Activated CD4-positive, alpha-beta T cell treated with anti-CD3 and anti-CD28 coated beads, Interleukin-2, amount 10 ng/mL, durations not matched to agents 7 days and 5 days (primary cell): ENCODE data around the gene PRKCA. TPM values are rescaled to one million over a fixed set of nuclear protein-coding genes. Genes with fewer than 3 reads are reported as not detected.
A peak's percentile ranks its signal among the peaks of the same experiment; 100 is the strongest.

Source experiments
- CTCF ChIA-PET: fragments of 350-600 bp; sonication (Branson Sonifier 250); formaldehyde crosslinking; loops from one replicate; lab custom pipeline; 2021; ENCODE audit warnings: antibody characterized with exemption; lab: Charles Lee
- POLR2A ChIA-PET: fragments of 350-600 bp; sonication (Branson Sonifier 250); formaldehyde crosslinking; loops from one replicate; lab custom pipeline; 2021; ENCODE audit warnings: antibody characterized with exemption; lab: Charles Lee
- DNase-seq: peaks from one replicate; pipeline ENCODE4 v3.0.0-alpha.2; 2020
- H3K27ac Mint-ChIP-seq: one replicate; pipeline ENCODE4 v1.8.0; 2021; ENCODE audit warnings: mild to moderate bottlenecking, moderate library complexity, mixed read lengths
- H3K27me3 Mint-ChIP-seq: one replicate; pipeline ENCODE4 v1.8.0; 2021; ENCODE audit warnings: mixed read lengths
- H3K36me3 Mint-ChIP-seq: one replicate; pipeline ENCODE4 v1.8.0; 2021; ENCODE audit warnings: low read depth, mixed read lengths
- H3K4me1 Mint-ChIP-seq: one replicate; pipeline ENCODE4 v1.8.0; 2021; ENCODE audit warnings: mixed read lengths
- H3K4me3 Mint-ChIP-seq: one replicate; pipeline ENCODE4 v1.8.0; 2021; ENCODE audit warnings: mild to moderate bottlenecking, moderate library complexity, mixed read lengths
- H3K9me3 Mint-ChIP-seq: one replicate; pipeline ENCODE4 v1.8.0; 2021; ENCODE audit warnings: mixed read lengths
- total RNA-seq, 2 experiments: library from RNA; stranded (reverse); gene quantifications; one replicate each; pipeline ENCODE4 v1.2.3, GENCODE V29; 2021

The PRKCA gene
- total RNA-seq, 2 experiments from 2014 or later, result 72.8 to 74.6 TPM

DNA sequence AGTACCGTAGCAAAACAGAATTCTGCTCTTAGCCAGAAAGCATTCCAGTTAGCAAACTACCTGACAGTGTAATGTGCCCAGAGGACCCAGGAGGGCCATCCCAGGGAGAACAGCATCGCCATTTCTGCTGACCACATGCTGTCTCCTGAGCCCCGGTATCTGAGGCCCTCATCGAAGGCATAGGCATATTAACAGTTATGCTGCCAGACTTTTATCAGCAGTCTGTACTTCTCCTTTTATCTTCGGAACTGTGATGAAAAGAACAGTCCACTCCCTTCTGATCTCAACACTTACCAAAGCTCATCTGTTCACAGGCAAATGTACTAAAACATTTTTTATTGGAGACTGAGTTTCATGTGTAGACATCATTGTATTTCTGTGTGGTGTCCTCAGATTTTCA, 236.4 kb downstream of the PRKCA start:
- Mint-ChIP-seq H3K36me3 (peaks cover 17% of the 10 kb centered on the region), H3K27me3 (no peaks in the 10 kb centered on the region), H3K27ac (no peak overlapping the region), H3K4me1 (peaks cover 61% of the 10 kb centered on the region), H3K4me3 (no peak overlapping the region), H3K9me3 (peaks cover 8% of the 10 kb centered on the region)
- CTCF ChIA-PET, result interaction anchor here (0.7 to 1.1 kb wide), 3 partner anchors 9 to 1286 kb away, joined by 3 to 4 read pairs (median 4); no protein-coding TSS in a partner anchor
- DNase-seq, result no peak
- POLR2A ChIA-PET, result no interaction called here

DNA sequence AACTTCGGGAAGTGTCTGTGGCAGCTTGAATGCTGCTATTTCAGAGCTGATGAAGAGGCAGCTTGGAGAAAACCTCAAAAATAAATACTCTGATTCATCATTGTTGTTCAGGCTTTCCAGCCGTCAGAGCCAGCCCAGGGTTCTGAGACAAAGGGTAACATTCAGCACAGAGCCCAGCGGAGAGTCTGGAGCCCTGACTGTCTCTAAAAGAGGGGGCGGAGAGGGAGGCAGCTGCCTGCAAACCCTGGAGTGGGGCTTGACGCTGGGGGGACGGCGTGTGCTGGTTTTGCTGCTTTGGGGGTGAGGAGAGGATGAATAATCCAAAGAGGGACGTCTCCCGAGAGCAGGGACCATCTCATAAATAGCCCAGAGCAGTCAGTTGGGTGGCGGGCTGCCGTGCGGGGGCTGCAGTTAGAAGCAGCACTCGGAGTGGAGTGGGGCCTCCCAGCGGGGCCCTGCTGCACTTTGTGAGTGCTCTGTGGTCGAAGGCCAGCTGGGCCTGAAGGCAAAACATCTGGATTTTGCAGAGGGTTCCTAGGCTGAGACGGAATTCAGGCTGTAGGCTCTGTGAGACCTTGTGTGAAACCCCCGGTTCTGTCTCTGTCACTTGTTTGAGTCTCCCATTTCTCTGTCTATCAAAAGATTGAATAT, 237.8 kb downstream of the PRKCA start:
- Mint-ChIP-seq H3K27me3 (no peaks in the 10 kb centered on the region), H3K4me3 (no peak overlapping the region), H3K4me1 (peaks cover 49% of the 10 kb centered on the region), H3K27ac (no peak overlapping the region), H3K36me3 (peaks cover 14% of the 10 kb centered on the region), H3K9me3 (peaks cover 8% of the 10 kb centered on the region)
- ChIA-PET POLR2A (no interaction called here), CTCF (interaction anchor here (1.0 kb wide), 2 partner anchors 20 to 298 kb away, joined by 3 to 4 read pairs; no protein-coding TSS in a partner anchor)
- no peak for DNase-seq

DNA sequence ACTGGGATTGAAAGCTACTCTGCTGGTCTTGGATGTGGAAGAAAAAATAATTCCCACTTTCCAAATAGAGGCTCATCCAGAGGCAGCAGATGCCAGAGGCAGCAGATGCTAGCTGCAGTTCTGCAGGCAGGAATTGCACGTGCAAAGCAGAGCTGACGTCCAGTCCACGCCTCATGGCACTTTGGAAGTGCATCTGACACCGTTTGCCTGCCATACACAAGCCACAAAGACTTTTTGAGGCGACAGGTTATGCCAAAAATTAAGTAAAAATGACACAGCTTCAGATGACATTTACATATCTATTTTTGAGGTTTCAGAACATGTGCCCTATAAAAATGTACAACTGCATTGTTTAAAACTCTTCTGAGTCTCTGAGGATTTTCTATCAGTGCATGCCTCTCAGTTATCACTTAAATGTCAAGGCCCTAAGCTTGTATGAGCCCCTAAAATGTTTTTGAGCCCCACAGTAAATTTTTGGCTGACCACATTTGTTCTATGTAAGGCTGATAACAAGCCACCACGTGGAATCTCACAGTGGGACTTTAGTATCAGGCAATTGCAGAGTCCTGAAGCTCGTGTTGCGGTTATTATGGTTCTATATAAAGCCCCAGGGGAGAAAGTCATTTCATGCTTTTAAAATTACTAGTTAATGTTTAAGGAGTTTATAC, 239.2 kb downstream of the PRKCA start:
- Mint-ChIP-seq H3K9me3 (peaks cover 19% of the 10 kb centered on the region), H3K4me1 (peaks cover 48% of the 10 kb centered on the region), H3K27me3 (no peaks in the 10 kb centered on the region), H3K4me3 (no peak overlapping the region), H3K27ac (peak overlapping the region; percentile 51), H3K36me3 (peaks cover 22% of the 10 kb centered on the region)
- no peak for DNase-seq
- ChIA-PET POLR2A (no interaction called here), CTCF (interaction anchor here (0.6 to 1.2 kb wide), 4 partner anchors 11 to 340 kb away, joined by 3 read pairs; no protein-coding TSS in a partner anchor)

DNA sequence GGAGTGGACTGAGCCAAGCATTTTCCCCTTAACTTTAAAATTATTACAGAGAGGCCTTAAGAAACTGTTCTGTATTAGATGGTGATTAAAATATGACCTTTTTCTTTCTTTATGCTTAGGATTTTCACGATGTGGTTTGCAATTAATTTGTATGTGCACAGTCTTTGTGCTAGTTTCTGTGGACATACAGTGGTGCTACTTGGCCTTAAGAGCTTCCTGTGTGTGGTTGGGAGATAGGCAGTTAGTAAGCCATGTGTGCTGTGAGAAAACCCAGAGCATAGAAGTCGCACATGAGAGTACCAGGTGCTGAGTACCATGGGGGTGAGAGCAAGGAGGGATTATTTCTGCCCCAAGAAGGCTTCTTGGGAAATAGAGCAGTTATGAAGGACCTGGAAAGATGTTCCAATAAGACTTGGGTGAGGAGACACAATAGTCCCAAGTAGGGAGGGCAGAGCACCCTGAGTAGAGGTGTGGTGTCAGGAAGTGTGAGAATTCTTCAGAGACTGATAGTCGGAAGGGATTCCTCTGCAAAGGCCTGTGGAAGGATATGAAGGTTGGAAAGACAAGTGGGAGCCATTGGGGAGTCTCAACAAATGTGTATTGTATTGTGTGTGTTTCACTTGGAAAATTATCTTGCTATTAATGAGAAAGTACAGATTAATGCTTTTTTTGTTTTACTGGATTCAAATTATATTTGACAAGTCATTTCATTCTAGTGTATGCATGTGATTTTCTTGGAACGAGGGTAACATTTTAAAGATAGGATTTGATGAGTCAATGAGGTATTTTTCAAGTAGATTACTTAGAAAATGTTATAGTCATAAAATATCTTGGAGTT, 239.9 kb downstream of the PRKCA start:
- DNase-seq, result no peak

DNA sequence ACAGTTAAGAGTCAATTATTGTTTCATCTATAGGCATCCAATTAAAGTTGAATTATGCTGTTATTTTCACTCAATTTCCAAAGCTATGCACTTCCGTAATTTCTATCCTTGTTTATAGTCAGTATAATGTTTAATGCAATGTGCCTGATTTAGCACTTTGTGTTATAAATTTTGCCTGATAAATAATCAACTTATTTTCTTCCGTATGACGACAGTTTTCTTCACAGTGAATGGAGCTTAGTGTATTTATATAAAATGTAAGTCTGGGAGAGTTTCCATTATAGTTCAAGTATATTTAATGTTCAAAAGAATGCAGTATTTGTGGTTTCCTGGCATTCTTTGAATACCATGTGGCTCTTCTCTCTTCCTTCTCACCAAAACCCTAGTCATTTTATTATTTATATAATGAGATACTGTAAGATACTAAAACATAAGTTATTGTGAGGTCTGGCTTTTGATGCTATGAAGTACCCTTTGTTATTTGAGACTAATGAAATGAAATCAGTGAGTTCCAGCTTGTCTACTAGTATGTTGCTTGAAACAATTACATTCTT, 240.6 kb downstream of the PRKCA start:
- Mint-ChIP-seq H3K27me3 (no peaks in the 10 kb centered on the region), H3K9me3 (peaks cover 24% of the 10 kb centered on the region), H3K36me3 (peaks cover 29% of the 10 kb centered on the region), H3K4me3 (no peak overlapping the region), H3K27ac (no peak overlapping the region), H3K4me1 (peaks cover 63% of the 10 kb centered on the region)
- ChIA-PET POLR2A (no interaction called here), CTCF (no interaction called here)
- no peak for DNase-seq

More for the DNA sequence above, 239.9 kb downstream of the PRKCA start:
- Mint-ChIP-seq H3K36me3 (peaks cover 24% of the 10 kb centered on the region), H3K9me3 (peaks cover 24% of the 10 kb centered on the region), H3K27me3 (no peaks in the 10 kb centered on the region), H3K4me1 (peaks cover 56% of the 10 kb centered on the region), H3K27ac (peak overlapping the region; percentile 57), H3K4me3 (no peak overlapping the region)
- POLR2A ChIA-PET, result no interaction called here
- CTCF ChIA-PET, result interaction anchor here (0.9 to 1.2 kb wide), 3 partner anchors 59 to 341 kb away, joined by 3 read pairs; no protein-coding TSS in a partner anchor

DNA sequence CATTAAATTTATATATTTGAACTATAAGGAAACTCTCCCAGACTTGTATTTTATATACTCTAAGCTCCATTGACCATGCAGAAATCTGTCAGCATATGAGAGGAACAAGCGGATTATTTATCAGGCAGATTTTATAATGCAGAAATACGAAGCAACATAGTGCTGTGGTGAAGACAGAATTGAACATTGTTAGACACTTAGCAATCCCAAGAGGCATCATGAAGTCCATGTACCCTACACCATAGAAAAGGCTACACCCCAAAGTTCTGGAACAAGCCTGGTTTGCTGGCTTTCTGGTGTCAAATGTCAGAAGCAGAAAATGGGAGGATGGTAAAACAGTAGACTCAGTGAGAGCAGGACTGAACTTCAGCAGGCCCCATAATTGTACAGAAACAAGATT, 241.1 kb downstream of the PRKCA start:
- CTCF ChIA-PET, result no interaction called here
- H3K27me3 Mint-ChIP-seq, result no peaks in the 10 kb centered on the region
- H3K4me3 Mint-ChIP-seq, result no peak overlapping the region
- H3K27ac Mint-ChIP-seq, result no peak overlapping the region
- peaks cover 34% of the 10 kb centered on the region for H3K36me3 Mint-ChIP-seq
- H3K4me1 Mint-ChIP-seq, result peaks cover 68% of the 10 kb centered on the region
- POLR2A ChIA-PET, result no interaction called here
- no peak for DNase-seq
- peaks cover 24% of the 10 kb centered on the region for H3K9me3 Mint-ChIP-seq

DNA sequence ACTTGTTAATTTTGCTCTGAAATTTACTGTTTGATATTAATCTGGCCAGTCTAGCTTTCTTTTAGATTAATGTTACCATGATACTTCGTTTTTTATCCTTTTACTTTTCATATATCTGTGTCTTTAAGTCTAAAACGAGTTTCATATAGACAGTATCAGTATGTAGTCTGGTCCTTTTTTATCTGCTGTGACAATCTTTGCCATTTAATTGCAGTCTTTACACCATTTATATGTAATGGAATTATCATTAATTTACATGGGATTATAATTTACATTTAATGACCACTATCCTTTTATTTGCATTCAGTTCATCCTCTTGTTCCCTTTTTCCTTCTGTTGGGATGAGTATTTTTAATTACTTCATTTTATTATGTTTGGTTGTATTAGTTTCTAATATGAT, 243.5 kb downstream of the PRKCA start:
- Mint-ChIP-seq H3K36me3 (peaks cover 34% of the 10 kb centered on the region), H3K27ac (no peak overlapping the region), H3K9me3 (peaks cover 24% of the 10 kb centered on the region), H3K4me3 (no peak overlapping the region), H3K4me1 (peaks cover 69% of the 10 kb centered on the region), H3K27me3 (no peaks in the 10 kb centered on the region)
- ChIA-PET CTCF (interaction anchor here (1.6 kb wide), 1 partner anchor 27 kb away, joined by 6 read pairs; no protein-coding TSS in a partner anchor), POLR2A (no interaction called here)
- no peak for DNase-seq

DNA sequence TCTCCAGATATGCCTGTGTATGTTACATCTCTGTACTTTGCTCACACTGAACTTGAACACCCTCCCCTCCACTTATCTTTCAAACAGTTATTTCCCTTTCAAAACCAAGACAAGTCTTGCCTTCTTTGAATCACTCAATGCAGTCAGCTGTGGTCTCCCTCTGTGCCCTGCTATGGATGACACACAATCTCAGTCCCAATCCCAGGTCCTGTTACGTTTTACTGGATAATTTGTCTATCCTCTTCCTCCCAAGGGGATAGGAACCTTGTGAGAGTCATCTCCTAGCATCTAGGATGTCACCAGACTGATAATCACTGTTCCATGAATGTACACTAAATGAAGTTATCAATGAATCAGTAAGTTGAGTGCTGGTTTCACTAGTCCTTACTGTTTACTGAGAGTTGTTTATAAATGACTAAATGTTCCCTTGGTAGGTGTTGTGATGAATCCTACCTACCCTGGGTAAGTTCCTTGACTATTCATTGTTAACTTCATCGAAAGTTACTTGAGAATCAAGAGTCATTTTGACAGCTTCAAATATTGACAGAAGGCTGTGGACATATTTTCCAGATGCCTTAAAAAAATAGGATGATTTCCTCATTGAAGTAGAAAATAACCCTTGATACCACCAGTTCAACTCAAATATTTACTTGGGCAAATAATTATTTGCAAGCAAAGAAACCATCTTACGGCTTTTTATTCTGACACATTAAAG, 244.9 kb downstream of the PRKCA start:
- peaks cover 22% of the 10 kb centered on the region for H3K9me3 Mint-ChIP-seq
- H3K27me3 Mint-ChIP-seq, result no peaks in the 10 kb centered on the region
- peaks cover 55% of the 10 kb centered on the region for H3K4me1 Mint-ChIP-seq
- ChIA-PET CTCF (interaction anchor here (0.6 to 1.9 kb wide), 4 partner anchors 11 to 231 kb away, joined by 3 to 5 read pairs (median 4); no protein-coding TSS in a partner anchor), POLR2A (no interaction called here)
- no peak for DNase-seq
- H3K4me3 Mint-ChIP-seq, result no peak overlapping the region
- H3K36me3 Mint-ChIP-seq, result peaks cover 31% of the 10 kb centered on the region
- peak overlapping the region; percentile 73 for H3K27ac Mint-ChIP-seq

DNA sequence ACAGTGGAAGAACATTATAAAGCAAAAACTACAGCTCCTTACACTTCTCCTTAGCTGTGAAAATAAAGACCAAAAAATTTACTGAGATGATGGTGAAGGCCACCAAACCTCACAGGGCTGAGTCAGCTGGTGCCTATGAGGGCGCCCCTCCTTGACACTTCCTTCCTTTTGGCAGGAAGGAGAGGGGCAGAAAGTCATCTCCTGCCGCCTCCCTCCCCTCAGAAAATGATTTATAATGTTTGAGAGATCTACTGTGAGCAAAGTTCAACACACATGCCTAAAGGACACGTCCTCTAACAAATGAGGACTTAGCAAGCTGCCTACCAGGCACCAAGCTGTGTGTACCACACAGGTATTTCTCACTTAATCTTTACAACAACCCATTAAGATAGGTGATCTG, 245.7 kb downstream of the PRKCA start:
- peak; percentile 43 for DNase-seq
- ChIA-PET POLR2A (no interaction called here), CTCF (interaction anchor here (0.6 to 1.9 kb wide), 7 partner anchors 10 to 232 kb away, joined by 3 to 5 read pairs (median 3); no protein-coding TSS in a partner anchor)
- Mint-ChIP-seq H3K27me3 (no peaks in the 10 kb centered on the region), H3K4me1 (peaks cover 47% of the 10 kb centered on the region), H3K4me3 (peak overlapping the region; percentile 22), H3K9me3 (peaks cover 20% of the 10 kb centered on the region), H3K27ac (peak overlapping the region; percentile 73), H3K36me3 (peaks cover 29% of the 10 kb centered on the region)

DNA sequence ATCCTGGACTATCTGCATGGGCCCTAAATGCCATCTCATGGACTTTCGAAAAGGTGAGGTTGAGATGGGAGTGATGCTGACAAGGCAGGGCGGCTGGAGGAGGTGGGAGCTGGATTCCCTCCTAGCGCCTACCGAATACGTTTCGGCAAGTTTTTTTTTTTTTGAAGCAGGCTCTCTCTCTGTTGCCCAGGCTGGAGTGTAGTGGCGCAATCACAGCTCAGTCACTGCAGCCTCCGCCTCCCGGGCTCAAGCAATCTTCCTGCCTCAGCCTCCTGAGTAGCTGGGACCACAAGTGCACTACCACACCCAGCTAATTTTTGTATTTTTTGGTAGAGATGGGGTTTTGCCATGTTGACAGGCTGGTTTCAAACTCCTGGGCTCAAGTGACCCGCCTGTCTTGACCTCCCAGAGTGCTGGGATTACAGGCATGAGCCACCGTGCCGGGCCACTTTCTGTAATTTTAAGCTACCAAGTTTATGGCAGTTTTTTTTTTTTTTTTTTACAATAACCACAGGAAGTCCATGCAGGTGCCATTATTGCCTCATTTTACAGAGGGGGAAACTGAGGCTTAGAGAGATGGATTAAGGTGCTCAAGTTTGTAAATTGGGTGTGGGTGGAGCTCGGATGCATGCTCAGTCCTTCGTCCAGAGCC, 246.4 kb downstream of the PRKCA start:
- ChIA-PET POLR2A (no interaction called here), CTCF (interaction anchor here (0.6 to 1.9 kb wide), 5 partner anchors 11 to 233 kb away, joined by 3 to 5 read pairs (median 3); no protein-coding TSS in a partner anchor)
- peaks cover 41% of the 10 kb centered on the region for H3K4me1 Mint-ChIP-seq
- H3K36me3 Mint-ChIP-seq, result peaks cover 31% of the 10 kb centered on the region
- peak overlapping the region; percentile 73 for H3K27ac Mint-ChIP-seq
- peaks cover 17% of the 10 kb centered on the region for H3K9me3 Mint-ChIP-seq
- no peak overlapping the region for H3K4me3 Mint-ChIP-seq
- H3K27me3 Mint-ChIP-seq, result no peaks in the 10 kb centered on the region
- no peak for DNase-seq

DNA sequence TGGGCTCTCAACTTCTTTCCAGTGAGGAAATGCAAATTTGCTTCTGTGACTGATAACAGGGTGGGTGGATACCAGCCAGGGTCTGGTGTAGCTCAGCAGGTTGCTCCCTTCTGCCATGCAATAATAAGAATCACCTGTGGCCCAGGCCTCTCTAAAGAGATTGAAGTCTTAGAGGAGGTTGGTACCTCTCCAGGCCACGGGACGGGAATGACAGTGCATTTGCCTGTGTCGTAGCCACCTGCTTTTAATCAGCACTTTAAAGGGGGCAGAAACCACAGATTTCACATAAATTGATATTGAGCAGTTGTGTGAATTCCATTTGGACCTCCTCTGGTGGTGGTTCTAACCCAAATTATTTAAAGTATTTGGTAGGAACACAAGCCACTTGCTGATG, 246.9 kb downstream of the PRKCA start:
- DNase-seq, result no peak
- H3K27ac Mint-ChIP-seq, result no peak overlapping the region
- no peaks in the 10 kb centered on the region for H3K27me3 Mint-ChIP-seq
- ChIA-PET CTCF (interaction anchor here (1.3 to 1.9 kb wide), 2 partner anchors 10 to 13 kb away, joined by 3 to 5 read pairs; no protein-coding TSS in a partner anchor), POLR2A (no interaction called here)
- no peak overlapping the region for H3K4me3 Mint-ChIP-seq
- H3K4me1 Mint-ChIP-seq, result peaks cover 41% of the 10 kb centered on the region
- H3K9me3 Mint-ChIP-seq, result peaks cover 17% of the 10 kb centered on the region
- H3K36me3 Mint-ChIP-seq, result peaks cover 28% of the 10 kb centered on the region
